ENCODE results near the gene RASA3.
"Not testable (repeated sequence)": the region's sequence is repeated elsewhere in the genome, so short reads cannot be mapped to it uniquely, and the experiment has no call there.

Gene RASA3

GRCh38 chr13:114077099-114077932 is 55.1 kb downstream of the RASA3 start:
- Histone ChIP-seq H3K27ac (ENCODE audit: low read length) (no peak overlapping the region), H3K27me3 (ENCODE audit: control insufficient read depth in 1 of 2, insufficient read depth in 2 of 2, low read length in 2 of 2) (no peaks in the 10 kb centered on the region), H3K9ac (ENCODE audit: low read length in 2 of 2) (no peak overlapping the region), H3K9me3 (ENCODE audit: control insufficient read depth in 2 of 2, low read length in 2 of 2) (no peaks in the 10 kb centered on the region), H3K4me1 (ENCODE audit: control insufficient read depth, insufficient read depth, low read length) (peaks cover 17% of the 10 kb centered on the region), H3K4me3 (ENCODE audit: low read length in 2 of 2) (no peak overlapping the region), H3K36me3 (ENCODE audit: control insufficient read depth in 2 of 2, insufficient read depth in 2 of 2, low read length in 2 of 2) (peaks cover 6 to 12% of the 10 kb centered on the region in 2 donors)

GRCh38 chr13:114076329-114077090 is 55.9 kb downstream of the RASA3 start:
- H3K27me3 ChIP-seq (ENCODE audit: control insufficient read depth in 1 of 2, insufficient read depth in 2 of 2, low read length in 2 of 2), result no peaks in the 10 kb centered on the region
- no peak overlapping the region for H3K9ac ChIP-seq (ENCODE audit: low read length in 2 of 2)
- H3K9me3 ChIP-seq (ENCODE audit: control insufficient read depth in 2 of 2, low read length in 2 of 2), result no peaks in the 10 kb centered on the region
- no peak overlapping the region for H3K27ac ChIP-seq (ENCODE audit: low read length)
- peaks cover 6 to 12% of the 10 kb centered on the region in 2 donors for H3K36me3 ChIP-seq (ENCODE audit: control insufficient read depth in 2 of 2, insufficient read depth in 2 of 2, low read length in 2 of 2)
- peaks cover 17% of the 10 kb centered on the region for H3K4me1 ChIP-seq (ENCODE audit: control insufficient read depth, insufficient read depth, low read length)
- H3K4me3 ChIP-seq (ENCODE audit: low read length in 2 of 2), result no peak overlapping the region

GRCh38 chr13:114075811-114076210 is 56.6 kb downstream of the RASA3 start:
- Histone ChIP-seq H3K36me3 (ENCODE audit: control insufficient read depth in 2 of 2, insufficient read depth in 2 of 2, low read length in 2 of 2) (peaks cover 6 to 12% of the 10 kb centered on the region in 2 donors), H3K4me1 (ENCODE audit: control insufficient read depth, insufficient read depth, low read length) (peaks cover 17% of the 10 kb centered on the region)
- H3K27me3 ChIP-seq (ENCODE audit: control insufficient read depth in 1 of 2, insufficient read depth in 2 of 2, low read length in 2 of 2); H3K4me3 ChIP-seq (ENCODE audit: low read length in 2 of 2); H3K9me3 ChIP-seq (ENCODE audit: control insufficient read depth in 2 of 2, low read length in 2 of 2); H3K27ac ChIP-seq (ENCODE audit: low read length); H3K9ac ChIP-seq (ENCODE audit: low read length in 2 of 2): not testable (repeated sequence)

GRCh38 chr13:114074671-114075315 is 57.6 kb downstream of the RASA3 start:
- peaks cover 6 to 12% of the 10 kb centered on the region in 2 donors for H3K36me3 ChIP-seq (ENCODE audit: control insufficient read depth in 2 of 2, insufficient read depth in 2 of 2, low read length in 2 of 2)
- H3K9ac ChIP-seq (ENCODE audit: low read length in 2 of 2), result no peak overlapping the region
- H3K4me1 ChIP-seq (ENCODE audit: control insufficient read depth, insufficient read depth, low read length), result peaks cover 12% of the 10 kb centered on the region

GRCh38 chr13:114073881-114074612 is 58.4 kb downstream of the RASA3 start:
- Histone ChIP-seq H3K9ac (ENCODE audit: low read length in 2 of 2) (no peak overlapping the region), H3K27me3 (ENCODE audit: control insufficient read depth in 1 of 2, insufficient read depth in 2 of 2, low read length in 2 of 2) (no peaks in the 10 kb centered on the region), H3K27ac (ENCODE audit: low read length) (no peak overlapping the region), H3K36me3 (ENCODE audit: control insufficient read depth in 2 of 2, insufficient read depth in 2 of 2, low read length in 2 of 2) (peaks cover 6 to 12% of the 10 kb centered on the region in 2 donors), H3K4me1 (ENCODE audit: control insufficient read depth, insufficient read depth, low read length) (peaks cover 12% of the 10 kb centered on the region), H3K4me3 (ENCODE audit: low read length in 2 of 2) (no peak overlapping the region), H3K9me3 (ENCODE audit: control insufficient read depth in 2 of 2, low read length in 2 of 2) (no peaks in the 10 kb centered on the region)

More at GRCh38 chr13:114074671-114075315, 57.6 kb downstream of the RASA3 start:
- H3K27ac ChIP-seq (ENCODE audit: low read length), result no peak overlapping the region
- no peaks in the 10 kb centered on the region for H3K27me3 ChIP-seq (ENCODE audit: control insufficient read depth in 1 of 2, insufficient read depth in 2 of 2, low read length in 2 of 2)
- no peak overlapping the region for H3K4me3 ChIP-seq (ENCODE audit: low read length in 2 of 2)
- no peaks in the 10 kb centered on the region for H3K9me3 ChIP-seq (ENCODE audit: control insufficient read depth in 2 of 2, low read length in 2 of 2)

GRCh38 chr13:114072421-114072820 is 60.0 kb downstream of the RASA3 start:
- H3K27me3 ChIP-seq (ENCODE audit: control insufficient read depth in 1 of 2, insufficient read depth in 2 of 2, low read length in 2 of 2), result no peaks in the 10 kb centered on the region
- H3K36me3 ChIP-seq (ENCODE audit: control insufficient read depth in 2 of 2, insufficient read depth in 2 of 2, low read length in 2 of 2), result peaks cover 6 to 12% of the 10 kb centered on the region in 2 donors
- H3K27ac ChIP-seq (ENCODE audit: low read length), result no peak overlapping the region
- no peaks in the 10 kb centered on the region for H3K9me3 ChIP-seq (ENCODE audit: control insufficient read depth in 2 of 2, low read length in 2 of 2)
- no peak overlapping the region for H3K9ac ChIP-seq (ENCODE audit: low read length in 2 of 2)
- peaks cover 11% of the 10 kb centered on the region for H3K4me1 ChIP-seq (ENCODE audit: control insufficient read depth, insufficient read depth, low read length)
- H3K4me3 ChIP-seq (ENCODE audit: low read length in 2 of 2), result no peak overlapping the region

GRCh38 chr13:114071991-114072390 is 60.4 kb downstream of the RASA3 start:
- H3K36me3 ChIP-seq (ENCODE audit: control insufficient read depth in 2 of 2, insufficient read depth in 2 of 2, low read length in 2 of 2), result peaks cover 6 to 12% of the 10 kb centered on the region in 2 donors
- no peak overlapping the region for H3K27ac ChIP-seq (ENCODE audit: low read length)
- no peaks in the 10 kb centered on the region for H3K27me3 ChIP-seq (ENCODE audit: control insufficient read depth in 1 of 2, insufficient read depth in 2 of 2, low read length in 2 of 2)
- peaks cover 11% of the 10 kb centered on the region for H3K4me1 ChIP-seq (ENCODE audit: control insufficient read depth, insufficient read depth, low read length)
- H3K9ac ChIP-seq (ENCODE audit: low read length in 2 of 2), result no peak overlapping the region
- H3K4me3 ChIP-seq (ENCODE audit: low read length in 2 of 2), result no peak overlapping the region
- no peaks in the 10 kb centered on the region for H3K9me3 ChIP-seq (ENCODE audit: control insufficient read depth in 2 of 2, low read length in 2 of 2)

GRCh38 chr13:114071410-114071809 is 61.0 kb downstream of the RASA3 start:
- no peak overlapping the region for H3K9ac ChIP-seq (ENCODE audit: low read length in 2 of 2)
- no peak overlapping the region for H3K27ac ChIP-seq (ENCODE audit: low read length)
- H3K4me1 ChIP-seq (ENCODE audit: control insufficient read depth, insufficient read depth, low read length), result peaks cover 16% of the 10 kb centered on the region
- H3K4me3 ChIP-seq (ENCODE audit: low read length in 2 of 2), result no peak overlapping the region
- H3K9me3 ChIP-seq (ENCODE audit: control insufficient read depth in 2 of 2, low read length in 2 of 2), result no peaks in the 10 kb centered on the region
- no peaks in the 10 kb centered on the region for H3K27me3 ChIP-seq (ENCODE audit: control insufficient read depth in 1 of 2, insufficient read depth in 2 of 2, low read length in 2 of 2)
- H3K36me3 ChIP-seq (ENCODE audit: control insufficient read depth in 2 of 2, insufficient read depth in 2 of 2, low read length in 2 of 2), result peaks cover 6 to 12% of the 10 kb centered on the region in 2 donors

- no peaks in the 10 kb centered on the region for H3K9me3 ChIP-seq (ENCODE audit: control insufficient read depth in 2 of 2, low read length in 2 of 2)
- H3K4me1 ChIP-seq (ENCODE audit: control insufficient read depth, insufficient read depth, low read length), result peaks cover 28% of the 10 kb centered on the region
- H3K27ac ChIP-seq (ENCODE audit: low read length), result no peak overlapping the region
- H3K4me3 ChIP-seq (ENCODE audit: low read length in 2 of 2), result no peak overlapping the region
- H3K27me3 ChIP-seq (ENCODE audit: control insufficient read depth in 1 of 2, insufficient read depth in 2 of 2, low read length in 2 of 2), result no peaks in the 10 kb centered on the region
- H3K36me3 ChIP-seq (ENCODE audit: control insufficient read depth in 2 of 2, insufficient read depth in 2 of 2, low read length in 2 of 2), result peaks cover 6 to 12% of the 10 kb centered on the region in 2 donors
- no peak overlapping the region for H3K9ac ChIP-seq (ENCODE audit: low read length in 2 of 2)
Observed at GRCh38 chr13:114070098-114070799, 62.2 kb downstream of the RASA3 start.

Data from stomach smooth muscle (tissue), 2 donors.